Gastrocnemius medialis (tissue), 4 donors: ENCODE data around the gene NUDT8. TPM values are rescaled to one million over a fixed set of nuclear protein-coding genes. Genes with fewer than 3 reads are reported as not detected.
"Not testable (repeated sequence)": the region's sequence is repeated elsewhere in the genome, so short reads cannot be mapped to it uniquely, and the experiment has no call there.

ENCODE experiments used
- ATAC-seq, 2 donors: fragments of 150-250 bp; one replicate each; pipeline ENCODE4 v1.9.1; 2016
- DNase-seq, 2 donors: peaks; one replicate each; pipeline ENCODE4 v3.0.0-alpha.2; 2019
- H3K27ac ChIP-seq, 4 donors: fragments of 200-600 bp; sonication (generic); 1 replicate in 1 of 4; 2 replicates in 3 of 4; pipeline ENCODE4 v1.5.1; 2016 to 2018; ENCODE audit warnings: mild to moderate bottlenecking in 2 of 4, moderate library complexity in 1 of 4
- H3K27me3 ChIP-seq, 3 donors: fragments of 200-600 bp; sonication (generic) in 2 of 3; 1 replicate in 1 of 3; 2 replicates in 2 of 3; pipeline versions ENCODE4 v1.5.1 to v1.6.0; 2016 to 2019; ENCODE audit warnings: mild to moderate bottlenecking in 1 of 3, moderate library complexity in 1 of 3
- H3K36me3 ChIP-seq, 2 donors: fragments of 200-600 bp; sonication (generic) in 1 of 2; one replicate each; pipeline ENCODE4 v1.5.1; 2017 to 2018
- H3K4me1 ChIP-seq, 2 donors: fragments of 200-600 bp; sonication (generic) in 1 of 2; one replicate each; pipeline ENCODE4 v1.5.1; 2016 to 2017; ENCODE audit warnings: mild to moderate bottlenecking in 2 of 2
- H3K4me3 ChIP-seq, 4 donors: fragments of 200-600 bp; sonication (generic) in 3 of 4; 1 replicate in 1 of 4; 2 replicates in 3 of 4; pipeline ENCODE4 v1.5.1; 2016 to 2019; ENCODE audit warnings: mild to moderate bottlenecking in 2 of 4
- H3K9me3 ChIP-seq, 3 donors: fragments of 200-600 bp; sonication (generic) in 2 of 3; 1 replicate in 1 of 3; 2 replicates in 2 of 3; pipeline ENCODE4 v1.5.1; 2016 to 2019
- CTCF ChIP-seq, 5 experiments: fragments of 450-650 bp in 3 of 5; fragments of 200-600 bp in 2 of 5; sonication (generic) in 2 of 5; IDR thresholded peaks in 4 of 5; conservative IDR thresholded peaks in 1 of 5; 1 replicate in 4 of 5; 2 replicates in 1 of 5; pipeline ENCODE4 v1.5.1; 2016 to 2019; ENCODE audit warnings: antibody characterized with exemption in 5 of 5, mild to moderate bottlenecking in 3 of 5, moderate library complexity in 3 of 5
- POLR2A ChIP-seq, 2 donors: fragments of 450-650 bp; IDR thresholded peaks; one replicate each; pipeline ENCODE4 v1.6.1; 2017; ENCODE audit warnings: antibody characterized with exemption in 2 of 2, mild to moderate bottlenecking in 2 of 2, moderate library complexity in 2 of 2
- in situ Hi-C, 4 donors: fragments of 200-750 bp; cut with MboI; loops; one replicate each; pipeline versions ENCODE4 v1.15.0 to v1.8.0; 2017; ENCODE audit warnings: low sequenced_read_pairs in 4 of 4
- intact Hi-C: fragments of 100-400 bp; cut with DNase I; formaldehyde crosslinking; loops from one replicate; pipeline ENCODE4 v1.15.1; 2023; ENCODE audit warnings: low total_unique reads
- total RNA-seq, 4 donors: library from RNA; depleted of rRNA; stranded (reverse); fragments of >200 nt; gene quantifications; one replicate each; pipeline versions ENCODE4 v1.1.0 to v1.2.3, GENCODE V29; 2016

Gene NUDT8
- total RNA-seq, 4 donors from 2014 or later, result 23.3 to 42.4 (median 36.2) TPM

- no peaks in the 10 kb centered on the region for H3K27me3 ChIP-seq
- ATAC-seq (no peak), DNase-seq (no peak)
- H3K27ac ChIP-seq, result peak overlapping the region in 2 of 4 donors; percentile 95 to 98
- H3K4me1 ChIP-seq, result peaks cover 5% of the 10 kb centered on the region in 2 donors
- in situ Hi-C loops (no loop called here), intact Hi-C loops (no loop called here)
- H3K36me3 ChIP-seq, result no peaks in the 10 kb centered on the region
- no peak overlapping the region for H3K4me3 ChIP-seq
- TF ChIP-seq POLR2A (IDR thresholded peaks at IDR 0.05), result no peak
- TF ChIP-seq CTCF (IDR thresholded peaks at IDR 0.05 in 4 of 5, conservative IDR thresholded peaks at IDR 0.05 in 1 of 5), result no peak
- H3K9me3 ChIP-seq, result no peaks in the 10 kb centered on the region
These were observed 1.7 kb downstream of the NUDT8 start for GRCh38 chr11:67627812-67628624.

- ATAC-seq (no peak), DNase-seq (no peak)
- Histone ChIP-seq H3K36me3 (no peaks in the 10 kb centered on the region), H3K9me3 (no peaks in the 10 kb centered on the region), H3K27ac (no peak overlapping the region), H3K27me3 (no peaks in the 10 kb centered on the region), H3K4me3 (no peak overlapping the region), H3K4me1 (peaks cover 5% of the 10 kb centered on the region in 2 donors)
- in situ Hi-C loops (no loop called here), intact Hi-C loops (no loop called here)
- no peak for TF ChIP-seq CTCF (IDR thresholded peaks at IDR 0.05 in 4 of 5, conservative IDR thresholded peaks at IDR 0.05 in 1 of 5)
- TF ChIP-seq POLR2A (IDR thresholded peaks at IDR 0.05), result no peak
These were observed 2.3 kb downstream of the NUDT8 start for GRCh38 chr11:67627441-67627811.

GRCh38 chr11:67626970-67627369 is 2.8 kb downstream of the NUDT8 start:
- intact Hi-C loops, result no loop called here
- Histone ChIP-seq H3K27ac (no peak overlapping the region), H3K4me1 (peaks cover 5% of the 10 kb centered on the region in 2 donors), H3K27me3 (no peaks in the 10 kb centered on the region), H3K36me3 (no peaks in the 10 kb centered on the region), H3K9me3 (no peaks in the 10 kb centered on the region), H3K4me3 (no peak overlapping the region)
- ATAC-seq, result no peak
- TF ChIP-seq CTCF (IDR thresholded peaks at IDR 0.05 in 4 of 5, conservative IDR thresholded peaks at IDR 0.05 in 1 of 5), result no peak
- no peak for TF ChIP-seq POLR2A (IDR thresholded peaks at IDR 0.05)
- in situ Hi-C loops, result no loop called here
- no peak for DNase-seq

- in situ Hi-C loops, H3K4me1 ChIP-seq, ATAC-seq, DNase-seq, H3K27ac ChIP-seq, intact Hi-C loops, H3K4me3 ChIP-seq, H3K27me3 ChIP-seq, H3K9me3 ChIP-seq, H3K36me3 ChIP-seq: not testable (repeated sequence)
These were observed 3.5 kb downstream of the NUDT8 start for GRCh38 chr11:67626131-67626833.

- in situ Hi-C loops, H3K9me3 ChIP-seq, H3K4me1 ChIP-seq, DNase-seq, H3K27ac ChIP-seq, H3K4me3 ChIP-seq, H3K27me3 ChIP-seq, ATAC-seq, H3K36me3 ChIP-seq, intact Hi-C loops: not testable (repeated sequence)
These were observed 5.9 kb downstream of the NUDT8 start for GRCh38 chr11:67623795-67624194.

GRCh38 chr11:67622905-67623304 is 6.8 kb downstream of the NUDT8 start:
- H3K36me3 ChIP-seq, intact Hi-C loops: not testable (repeated sequence)

GRCh38 chr11:67621928-67622327 is 7.8 kb downstream of the NUDT8 start:
- H3K27me3 ChIP-seq, H3K4me3 ChIP-seq, H3K36me3 ChIP-seq, ATAC-seq, intact Hi-C loops, H3K4me1 ChIP-seq, in situ Hi-C loops, DNase-seq, H3K27ac ChIP-seq, H3K9me3 ChIP-seq: not testable (repeated sequence)

More at GRCh38 chr11:67622905-67623304, 6.8 kb downstream of the NUDT8 start:
- H3K27ac ChIP-seq, result peak overlapping the region; percentile 48 to 65 (median 55)
- H3K4me3 ChIP-seq, in situ Hi-C loops, H3K4me1 ChIP-seq, DNase-seq, H3K9me3 ChIP-seq, H3K27me3 ChIP-seq, ATAC-seq: not testable (repeated sequence)

GRCh38 chr11:67620621-67621020 is 9.1 kb downstream of the NUDT8 start:
- H3K4me1 ChIP-seq, H3K9me3 ChIP-seq, H3K4me3 ChIP-seq, H3K27me3 ChIP-seq, H3K36me3 ChIP-seq, in situ Hi-C loops, H3K27ac ChIP-seq, intact Hi-C loops, ATAC-seq, DNase-seq: not testable (repeated sequence)
